ENCODE results near the gene CHTOP. TPM values are rescaled to one million over a fixed set of nuclear protein-coding genes. Genes with fewer than 3 reads are reported as not detected.
"Not testable (repeated sequence)": the region's sequence is repeated elsewhere in the genome, so short reads cannot be mapped to it uniquely, and the experiment has no call there.

The CHTOP gene
- total RNA-seq, 1 donor from 2014 or later, result 75.2 TPM

DNA sequence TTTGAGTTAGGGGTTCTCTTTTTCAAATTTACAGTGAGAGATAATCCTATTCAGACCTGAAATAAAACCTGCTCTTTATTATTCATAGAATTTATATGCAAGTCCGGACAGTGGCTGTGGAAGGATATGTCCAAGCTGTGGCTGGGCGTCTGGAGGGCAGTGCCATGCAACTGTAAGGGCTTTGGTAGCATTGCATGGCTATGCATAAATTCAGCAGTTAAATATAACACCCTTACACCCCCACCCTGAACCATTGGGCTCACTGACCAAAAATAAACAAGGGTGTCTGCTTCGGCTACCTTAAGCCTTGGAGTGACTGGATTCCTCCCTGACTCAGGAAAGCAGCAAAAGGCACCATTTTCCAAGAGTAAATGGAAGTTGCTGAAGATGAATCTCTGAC is 5.4 kb downstream of the CHTOP start:
- TF ChIP-seq CTCF (IDR thresholded peaks at IDR 0.05), result no peak
- Mint-ChIP-seq H3K4me3 (ENCODE audit: unreplicated experiment) (no peak overlapping the region), H3K9me3 (ENCODE audit: unreplicated experiment) (no peaks in the 10 kb centered on the region), H3K36me3 (ENCODE audit: unreplicated experiment) (peaks cover 59% of the 10 kb centered on the region), H3K4me1 (ENCODE audit: unreplicated experiment) (peaks cover 16% of the 10 kb centered on the region), H3K27ac (ENCODE audit: unreplicated experiment) (no peak overlapping the region), H3K27me3 (ENCODE audit: unreplicated experiment) (no peaks in the 10 kb centered on the region)
- no peak for DNase-seq (ENCODE audit: extremely low spot score, unreplicated experiment)

DNA sequence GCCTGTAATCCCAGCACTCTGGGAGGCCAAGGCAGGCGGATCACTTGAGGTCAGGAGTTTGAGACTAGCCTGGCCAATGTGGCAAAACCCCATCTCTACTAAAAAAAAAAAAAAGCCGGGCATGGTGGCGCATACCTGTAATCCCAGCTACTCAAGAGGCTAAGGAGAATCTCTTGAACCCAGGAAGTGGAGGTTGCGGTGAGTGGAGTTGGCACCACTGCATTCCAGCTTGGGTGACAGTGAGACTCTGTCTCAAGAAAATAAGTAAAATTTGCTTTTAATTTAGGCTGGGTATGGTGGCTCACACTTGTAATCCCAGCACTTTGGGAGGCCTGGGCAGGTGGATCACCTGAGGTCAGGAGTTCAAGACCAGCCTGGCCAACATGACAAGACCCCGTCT is 6.3 kb downstream of the CHTOP start:
- not testable (repeated sequence) for H3K9me3 Mint-ChIP-seq (ENCODE audit: unreplicated experiment); H3K4me3 Mint-ChIP-seq (ENCODE audit: unreplicated experiment); H3K27ac Mint-ChIP-seq (ENCODE audit: unreplicated experiment); H3K27me3 Mint-ChIP-seq (ENCODE audit: unreplicated experiment); DNase-seq (ENCODE audit: extremely low spot score, unreplicated experiment)
- Mint-ChIP-seq H3K36me3 (ENCODE audit: unreplicated experiment) (peaks cover 66% of the 10 kb centered on the region), H3K4me1 (ENCODE audit: unreplicated experiment) (peaks cover 11% of the 10 kb centered on the region)

DNA sequence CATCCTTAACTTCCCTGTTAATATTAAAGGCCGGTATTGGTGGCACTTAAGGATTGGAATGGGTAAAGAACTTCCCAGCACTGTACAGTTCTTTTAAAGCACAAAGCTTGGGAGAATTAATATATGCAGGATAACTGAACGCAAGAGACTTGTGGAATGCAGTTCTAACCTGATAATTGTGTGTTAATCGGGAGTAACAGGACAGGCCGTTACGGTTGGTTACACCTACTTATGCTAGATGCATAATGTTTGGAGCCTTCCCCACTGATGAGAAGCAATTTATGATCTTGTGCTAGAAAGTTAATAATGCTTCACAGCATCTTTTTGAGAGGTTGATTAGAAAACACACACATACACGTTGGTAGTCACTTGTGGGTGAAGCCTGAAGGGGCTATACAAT is 7.0 kb downstream of the CHTOP start:
- H3K9me3 Mint-ChIP-seq (ENCODE audit: unreplicated experiment), result no peaks in the 10 kb centered on the region
- H3K4me1 Mint-ChIP-seq (ENCODE audit: unreplicated experiment), result peaks cover 8% of the 10 kb centered on the region
- H3K27me3 Mint-ChIP-seq (ENCODE audit: unreplicated experiment), result no peaks in the 10 kb centered on the region
- no peak for TF ChIP-seq CTCF (IDR thresholded peaks at IDR 0.05)
- H3K27ac Mint-ChIP-seq (ENCODE audit: unreplicated experiment), result no peak overlapping the region
- H3K36me3 Mint-ChIP-seq (ENCODE audit: unreplicated experiment), result peaks cover 70% of the 10 kb centered on the region
- DNase-seq (ENCODE audit: extremely low spot score, unreplicated experiment), result no peak
- H3K4me3 Mint-ChIP-seq (ENCODE audit: unreplicated experiment), result no peak overlapping the region

- H3K9me3 Mint-ChIP-seq (ENCODE audit: unreplicated experiment), result no peaks in the 10 kb centered on the region
- H3K27me3 Mint-ChIP-seq (ENCODE audit: unreplicated experiment), result no peaks in the 10 kb centered on the region
- H3K4me1 Mint-ChIP-seq (ENCODE audit: unreplicated experiment), result no peaks in the 10 kb centered on the region
- no peak overlapping the region for H3K4me3 Mint-ChIP-seq (ENCODE audit: unreplicated experiment)
- H3K27ac Mint-ChIP-seq (ENCODE audit: unreplicated experiment), result no peak overlapping the region
- H3K36me3 Mint-ChIP-seq (ENCODE audit: unreplicated experiment), result peaks cover 69% of the 10 kb centered on the region
- DNase-seq (ENCODE audit: extremely low spot score, unreplicated experiment), result no peak
- TF ChIP-seq CTCF (IDR thresholded peaks at IDR 0.05), result no peak
Observed at GRCh38 chr1:153642161-153642560, 8.3 kb downstream of the CHTOP start.

- Mint-ChIP-seq H3K9me3 (ENCODE audit: unreplicated experiment) (no peaks in the 10 kb centered on the region), H3K4me3 (ENCODE audit: unreplicated experiment) (no peak overlapping the region)
- no peak for DNase-seq (ENCODE audit: extremely low spot score, unreplicated experiment)
Observed at GRCh38 chr1:153643100-153643499, 9.2 kb downstream of the CHTOP start.

More at GRCh38 chr1:153643100-153643499, 9.2 kb downstream of the CHTOP start:
- peaks cover 63% of the 10 kb centered on the region for H3K36me3 Mint-ChIP-seq (ENCODE audit: unreplicated experiment)
- peaks cover 2% of the 10 kb centered on the region for H3K4me1 Mint-ChIP-seq (ENCODE audit: unreplicated experiment)
- H3K27ac Mint-ChIP-seq (ENCODE audit: unreplicated experiment), result no peak overlapping the region
- no peaks in the 10 kb centered on the region for H3K27me3 Mint-ChIP-seq (ENCODE audit: unreplicated experiment)
- no peak for TF ChIP-seq CTCF (IDR thresholded peaks at IDR 0.05)

Measured in osteocyte (in vitro differentiated cells).